GM20000 (cell line): Measurements from ENCODE around the gene AK4.
A peak's percentile ranks its signal among the peaks of the same experiment; 100 is the strongest.
"Not testable (repeated sequence)": the region's sequence is repeated elsewhere in the genome, so short reads cannot be mapped to it uniquely, and the experiment has no call there.

Source experiments
- DNase-seq: peaks from one replicate; pipeline ENCODE4 v3.0.0; 2012; ENCODE audit warnings: low spot score
- TF ChIP-seq, protein P1 (sequence below): IDR thresholded peaks from 2 replicates; pipeline ENCODE4 v1.5.1; 2012; ENCODE audit warnings: mild to moderate bottlenecking, control low read depth; ENCODE audit errors: extremely low read depth, missing control alignments

The AK4 gene

DNA sequence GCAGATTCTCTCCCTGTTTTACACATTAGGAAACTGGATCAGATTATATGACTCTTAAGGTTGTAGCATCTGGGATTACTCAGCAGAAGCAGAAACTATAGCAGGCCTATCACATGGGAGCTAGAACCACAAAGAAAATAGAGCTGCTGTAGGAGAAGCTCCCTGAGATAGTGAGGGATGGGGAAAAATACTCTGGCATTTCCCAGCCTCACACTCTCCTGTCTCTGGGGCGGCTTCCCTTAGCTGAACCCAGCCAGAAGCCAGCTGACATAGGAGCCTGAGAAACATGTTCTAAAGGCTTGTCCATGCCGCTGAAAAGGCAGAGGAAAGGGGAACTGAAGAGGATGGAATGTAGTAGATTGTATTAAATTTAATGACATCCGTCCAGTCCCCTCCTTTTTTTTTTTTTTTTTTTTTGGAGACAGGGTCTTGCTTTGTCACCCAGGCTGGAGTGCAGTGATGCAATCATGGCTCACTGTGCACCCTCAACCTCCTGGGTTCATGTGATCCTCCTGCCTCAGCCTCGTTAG lies 84.5 kb downstream of the AK4 start:
- TF ChIP-seq, protein P1, sequence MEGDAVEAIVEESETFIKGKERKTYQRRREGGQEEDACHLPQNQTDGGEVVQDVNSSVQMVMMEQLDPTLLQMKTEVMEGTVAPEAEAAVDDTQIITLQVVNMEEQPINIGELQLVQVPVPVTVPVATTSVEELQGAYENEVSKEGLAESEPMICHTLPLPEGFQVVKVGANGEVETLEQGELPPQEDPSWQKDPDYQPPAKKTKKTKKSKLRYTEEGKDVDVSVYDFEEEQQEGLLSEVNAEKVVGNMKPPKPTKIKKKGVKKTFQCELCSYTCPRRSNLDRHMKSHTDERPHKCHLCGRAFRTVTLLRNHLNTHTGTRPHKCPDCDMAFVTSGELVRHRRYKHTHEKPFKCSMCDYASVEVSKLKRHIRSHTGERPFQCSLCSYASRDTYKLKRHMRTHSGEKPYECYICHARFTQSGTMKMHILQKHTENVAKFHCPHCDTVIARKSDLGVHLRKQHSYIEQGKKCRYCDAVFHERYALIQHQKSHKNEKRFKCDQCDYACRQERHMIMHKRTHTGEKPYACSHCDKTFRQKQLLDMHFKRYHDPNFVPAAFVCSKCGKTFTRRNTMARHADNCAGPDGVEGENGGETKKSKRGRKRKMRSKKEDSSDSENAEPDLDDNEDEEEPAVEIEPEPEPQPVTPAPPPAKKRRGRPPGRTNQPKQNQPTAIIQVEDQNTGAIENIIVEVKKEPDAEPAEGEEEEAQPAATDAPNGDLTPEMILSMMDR, result no peak

DNA sequence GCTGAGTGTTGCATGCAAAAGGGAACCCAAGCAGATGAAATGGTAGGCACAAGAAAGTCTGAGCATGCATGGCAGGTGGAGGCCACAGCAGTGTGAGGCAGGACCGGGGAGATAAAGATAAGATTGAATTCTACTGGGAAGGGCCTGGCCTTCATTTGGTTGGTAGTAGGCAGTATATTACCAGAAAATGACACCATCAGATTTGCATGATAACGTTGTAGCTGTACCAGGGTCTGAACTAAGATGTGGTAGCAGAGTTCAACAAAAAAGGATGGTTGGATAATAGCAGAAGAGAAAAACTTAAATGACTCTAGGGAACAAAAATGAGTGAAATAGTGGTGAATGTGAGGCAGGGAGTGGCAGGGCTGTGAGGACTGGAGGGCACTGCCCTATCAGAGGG lies 85.8 kb downstream of the AK4 start:
- DNase-seq, result no peak
- TF ChIP-seq, protein P1, result no peak

More for the DNA sequence above, 84.5 kb downstream of the AK4 start:
- no peak for DNase-seq

DNA sequence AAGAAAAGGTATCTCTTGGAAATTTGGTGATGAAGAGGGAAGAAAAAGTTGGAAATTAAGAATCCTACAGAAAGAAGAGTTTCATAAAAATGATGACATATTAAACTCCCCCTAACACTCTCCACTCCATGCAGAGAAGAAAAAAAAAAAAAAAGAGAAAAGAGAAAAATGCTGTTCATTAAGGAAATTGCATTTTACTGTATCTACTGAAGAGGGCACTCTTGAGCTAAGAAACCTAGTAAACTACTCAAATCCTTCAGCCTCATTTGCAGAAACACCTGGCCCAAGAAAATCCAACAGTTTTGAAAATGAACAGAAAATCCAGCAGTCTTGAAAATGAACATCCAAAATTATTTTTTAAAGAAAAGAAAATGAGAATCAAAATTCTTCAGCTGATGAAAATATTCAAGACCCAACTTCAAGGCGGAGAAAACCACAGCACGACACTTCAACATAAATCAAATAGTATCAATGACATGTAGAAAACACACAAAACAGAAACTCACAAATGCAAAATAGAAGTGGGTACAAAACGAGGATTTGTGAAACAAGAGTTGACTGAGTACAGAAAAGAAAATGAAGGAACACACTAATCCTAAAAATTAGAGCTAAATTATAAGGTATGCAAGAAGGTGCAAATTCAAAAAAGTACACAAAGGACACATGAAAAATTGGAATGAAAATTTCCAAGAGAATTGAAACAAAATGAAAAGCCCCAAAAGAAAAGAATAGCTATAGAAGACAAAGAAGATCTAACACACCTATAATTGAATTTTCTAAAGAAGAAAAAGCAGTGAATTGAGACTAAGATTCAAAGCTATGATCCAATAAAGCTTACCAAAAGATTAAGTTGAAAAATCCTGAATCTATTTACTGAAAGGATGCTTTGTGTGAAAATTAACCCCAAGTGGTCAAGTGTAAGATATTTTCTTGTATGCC lies 88.1 kb downstream of the AK4 start:
- no peak for DNase-seq
- TF ChIP-seq, protein P1, result peak; percentile 28

DNA sequence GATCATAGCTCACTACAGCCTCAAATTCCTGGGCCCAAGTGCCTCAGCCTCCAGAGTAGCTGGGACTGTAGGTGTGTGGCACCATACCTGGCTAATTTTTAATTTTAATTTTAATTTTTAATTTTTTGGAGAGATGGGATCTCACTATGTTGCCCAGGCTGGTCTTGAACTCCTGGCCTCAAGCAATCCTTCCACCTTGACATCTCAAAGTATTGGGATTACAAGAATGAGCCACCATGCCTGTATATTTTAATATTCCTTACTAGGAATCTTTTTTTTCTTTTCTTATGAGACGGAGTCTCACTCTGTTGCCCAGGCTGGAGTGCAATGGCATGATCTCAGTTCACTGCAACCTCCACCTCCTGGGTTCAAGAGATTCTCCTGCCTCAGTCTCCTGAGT lies 89.1 kb downstream of the AK4 start:
- not testable (repeated sequence) for DNase-seq

DNA sequence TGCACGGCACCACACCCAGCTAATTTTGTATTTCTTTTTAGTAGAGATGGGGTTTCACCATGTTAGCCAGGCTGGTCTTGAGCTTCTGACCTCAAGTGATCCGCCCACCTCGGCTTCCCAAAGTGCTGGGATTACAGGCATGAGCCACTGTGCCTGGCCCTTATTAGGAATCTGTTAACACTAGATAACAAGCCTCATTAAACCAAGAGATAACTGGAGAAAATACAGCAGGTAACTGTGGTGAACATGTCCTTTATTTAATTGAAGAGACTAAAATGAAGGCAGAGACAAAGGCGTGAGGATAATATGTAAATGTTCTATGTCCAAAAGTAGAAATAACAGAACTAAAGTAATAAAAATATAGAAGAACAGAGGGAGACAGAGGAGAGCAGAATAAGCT lies 89.5 kb downstream of the AK4 start:
- DNase-seq, result no peak

DNA sequence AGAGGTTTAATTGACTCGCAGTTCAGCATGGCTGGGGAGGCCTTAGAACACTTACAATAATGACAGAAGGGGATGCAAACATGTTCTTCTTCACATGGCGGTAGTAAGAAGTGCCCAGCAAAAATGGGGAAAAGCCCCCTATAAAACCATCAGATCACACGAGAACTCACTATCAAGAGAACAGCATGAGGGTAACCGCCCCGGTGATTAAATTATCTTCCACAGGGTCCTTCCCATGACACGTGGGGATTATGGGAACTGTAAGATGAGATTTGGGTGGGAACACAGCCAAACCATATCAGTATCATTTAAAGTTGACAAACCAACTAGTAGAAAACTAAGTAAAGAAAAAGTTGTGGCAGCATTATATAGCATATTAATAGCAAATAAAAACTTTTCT lies 90.0 kb downstream of the AK4 start:
- TF ChIP-seq, protein P1, result no peak
- DNase-seq, result no peak

More for the DNA sequence above, 89.5 kb downstream of the AK4 start:
- TF ChIP-seq, protein P1, result no peak

DNA sequence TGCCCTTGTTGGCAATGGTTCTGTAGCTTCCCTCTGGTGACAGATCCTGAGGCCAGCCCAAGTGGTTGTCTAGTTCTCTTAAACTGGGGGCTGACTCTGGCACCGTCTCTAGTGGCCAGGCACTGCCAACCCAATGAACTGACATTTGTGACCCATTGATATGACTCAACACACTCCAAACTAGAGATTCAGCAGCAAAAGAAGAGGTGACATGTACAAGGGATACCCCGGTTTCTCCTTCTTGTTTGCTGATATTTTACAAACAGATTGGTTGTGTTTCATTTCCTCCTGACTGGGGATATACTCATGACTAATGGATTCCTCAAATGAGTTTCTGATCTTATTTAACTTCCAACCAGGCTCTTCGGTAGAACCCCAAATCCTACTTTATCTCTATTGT lies 95.5 kb downstream of the AK4 start:
- TF ChIP-seq, protein P1, result no peak
- DNase-seq, result no peak
